GM23248 (cell line): ENCODE data around the gene RIBC1. TPM values are rescaled to one million over a fixed set of nuclear protein-coding genes. Genes with fewer than 3 reads are reported as not detected.
A peak's percentile ranks its signal among the peaks of the same experiment; 100 is the strongest.

ENCODE experiments used
- DNase-seq: peaks from one replicate; pipeline ENCODE4 v3.0.0-alpha.2; 2015
- H2AFZ ChIP-seq: fragments of 200-600 bp; sonication (generic); 2 replicates; pipeline ENCODE4 v1.6.1; 2016; ENCODE audit warnings: antibody characterized with exemption
- H3F3A ChIP-seq: fragments of 200-600 bp; sonication (generic); 2 replicates; pipeline ENCODE4 v1.6.1; 2016; ENCODE audit warnings: mild to moderate bottlenecking, antibody characterized with exemption, mixed run types; ENCODE audit not compliant: insufficient read depth
- H3K27ac ChIP-seq: fragments of 200-600 bp; sonication (generic); 2 replicates; pipeline ENCODE4 v1.5.1; 2016; ENCODE audit warnings: mild to moderate bottlenecking
- H3K27me3 ChIP-seq: fragments of 200-600 bp; sonication (generic); replicated peaks from 2 replicates; pipeline ENCODE4 v1.6.1; 2016; ENCODE audit warnings: mild to moderate bottlenecking; ENCODE audit not compliant: insufficient read depth
- H3K36me3 ChIP-seq: fragments of 200-600 bp; sonication (generic); 2 replicates; pipeline ENCODE4 v1.6.1; 2016; ENCODE audit warnings: low read depth, mild to moderate bottlenecking
- H3K4me1 ChIP-seq: fragments of 200-600 bp; sonication (generic); 2 replicates; pipeline ENCODE4 v1.6.1; 2016; ENCODE audit warnings: mild to moderate bottlenecking; ENCODE audit not compliant: insufficient read depth
- H3K4me2 ChIP-seq: fragments of 200-600 bp; sonication (generic); one replicate; pipeline ENCODE4 v1.6.1; 2016; ENCODE audit warnings: mild to moderate bottlenecking; ENCODE audit not compliant: unreplicated experiment
- H3K4me3 ChIP-seq: fragments of 200-600 bp; sonication (generic); 2 replicates; pipeline ENCODE4 v1.5.1; 2016; ENCODE audit warnings: mild to moderate bottlenecking
- H3K79me2 ChIP-seq: fragments of 200-600 bp; sonication (generic); 2 replicates; pipeline ENCODE4 v1.6.1; 2016; ENCODE audit warnings: mild to moderate bottlenecking; ENCODE audit not compliant: insufficient read depth
- H3K9ac ChIP-seq: fragments of 200-600 bp; sonication (generic); 2 replicates; pipeline ENCODE4 v1.6.1; 2016; ENCODE audit warnings: mild to moderate bottlenecking
- H3K9me2 ChIP-seq: fragments of 200-600 bp; sonication (generic); 2 replicates; pipeline ENCODE4 v1.6.1; 2016; ENCODE audit warnings: mixed run types, mild to moderate bottlenecking, moderate library complexity; ENCODE audit not compliant: insufficient read depth
- H3K9me3 ChIP-seq: fragments of 200-600 bp; sonication (generic); one replicate; pipeline ENCODE4 v1.6.1; 2017; ENCODE audit warnings: low read depth
- H4K20me1 ChIP-seq: fragments of 200-600 bp; sonication (generic); 2 replicates; pipeline ENCODE4 v1.6.0; 2016; ENCODE audit not compliant: insufficient read depth
- EZH2 ChIP-seq: fragments of 200-600 bp; sonication (generic); IDR thresholded peaks from 2 replicates; pipeline ENCODE4 v1.6.1; 2018; ENCODE audit warnings: antibody characterized with exemption, mild to moderate bottlenecking; ENCODE audit not compliant: insufficient read depth, poor library complexity, severe bottlenecking
- EZH2phosphoT487 ChIP-seq: fragments of 200-600 bp; sonication (generic); IDR thresholded peaks from 2 replicates; pipeline ENCODE4 v1.6.1; 2018; ENCODE audit warnings: antibody characterized with exemption, moderate library complexity, mild to moderate bottlenecking, low read depth; ENCODE audit not compliant: insufficient read depth
- WGBS, 2 experiments: methylation state at CpG; one replicate each; pipeline ENCODE4 v1.1.6; 2015 to 2017; ENCODE audit warnings: low lambda C conversion rate in 2 of 2, low coverage in 1 of 2; ENCODE audit errors: missing lambda C conversion rate in 2 of 2; 5-methylcytosine and 5-hydroxymethylcytosine counted together
- in situ Hi-C: fragments of 300-500 bp; cut with MboI; formaldehyde crosslinking; loops from 2 replicates; pipeline ENCODE4 v1.15.0; 2020
- polyA plus RNA-seq: library from polyadenylated mRNA; unstranded; fragments of >200 nt; fragmentation: Nextera tagmentation; extraction: Ambion mirVana; gene quantifications from 2 replicates; pipeline ENCODE4 v1.2.1, GENCODE V29; 2016
- total RNA-seq: library from RNA; depleted of rRNA; stranded (reverse); fragments of >200 nt; shearing (Covaris generic); gene quantifications from 2 replicates; pipeline ENCODE4 v1.2.3, GENCODE V29; 2014

The RIBC1 gene
- total and polyA plus RNA-seq, 2 experiments from 2014 or later: 0.32 to 0.48 TPM

- in situ Hi-C loops: no loop called here
Measured at GRCh38 chrX:53429755-53430154, 7.1 kb downstream of the RIBC1 start.

DNA sequence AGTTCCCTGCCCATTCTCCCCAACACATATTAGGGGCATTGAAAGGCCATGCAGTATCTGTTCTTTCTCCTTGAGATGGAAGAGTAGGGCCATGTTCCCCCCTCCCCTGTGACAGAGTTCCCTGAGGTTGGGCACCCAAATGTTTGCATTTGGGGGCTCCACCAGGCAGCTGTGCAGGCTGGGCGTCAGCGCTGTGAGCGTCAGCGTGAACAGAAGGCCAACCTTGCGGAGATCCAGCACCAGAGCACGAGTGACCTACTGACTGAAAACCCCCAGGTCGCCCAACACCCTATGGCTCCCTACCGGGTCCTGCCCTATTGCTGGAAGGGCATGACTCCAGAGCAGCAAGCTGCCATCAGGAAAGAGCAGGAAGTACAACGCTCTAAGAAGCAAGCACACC is 7.6 kb downstream of the RIBC1 start:
- H3F3A ChIP-seq: no peaks in the 10 kb centered on the region
- H3K4me1 ChIP-seq: no peaks in the 10 kb centered on the region
- no peak overlapping the region for H3K4me2 ChIP-seq
- 90% methylated on average over 7 to 9 of the region's 9 CpGs for WGBS, 2 experiments
- DNase-seq: no peak
- in situ Hi-C loops: no loop called here
- no peaks in the 10 kb centered on the region for H3K9me3 ChIP-seq
- H3K79me2 ChIP-seq: peaks cover 17% of the 10 kb centered on the region
- H3K9me2 ChIP-seq: no peaks in the 10 kb centered on the region
- H3K27me3 ChIP-seq: no peaks in the 10 kb centered on the region
- H2AFZ ChIP-seq: no peak overlapping the region
- no peak overlapping the region for H3K4me3 ChIP-seq
- no peaks in the 10 kb centered on the region for H4K20me1 ChIP-seq
- H3K9ac ChIP-seq: no peak overlapping the region
- H3K27ac ChIP-seq: no peak overlapping the region
- no peak for TF ChIP-seq EZH2
- H3K36me3 ChIP-seq: no peaks in the 10 kb centered on the region

More at GRCh38 chrX:53429755-53430154, 7.1 kb downstream of the RIBC1 start:
- H3K9me3 ChIP-seq: no peaks in the 10 kb centered on the region
- TF ChIP-seq EZH2 (no peak), EZH2phosphoT487 (no peak)
- no peaks in the 10 kb centered on the region for H3F3A ChIP-seq
- H3K9ac ChIP-seq: no peak overlapping the region
- no peak overlapping the region for H3K4me2 ChIP-seq
- no peak for DNase-seq
- no peaks in the 10 kb centered on the region for H3K36me3 ChIP-seq
- H3K27me3 ChIP-seq: no peaks in the 10 kb centered on the region
- no peaks in the 10 kb centered on the region for H3K4me1 ChIP-seq
- peaks cover 17% of the 10 kb centered on the region for H3K79me2 ChIP-seq
- H3K9me2 ChIP-seq: no peaks in the 10 kb centered on the region
- WGBS, 2 experiments: 96 to 98% methylated on average over 4 to 8 of the region's 8 CpGs
- no peak overlapping the region for H2AFZ ChIP-seq
- H4K20me1 ChIP-seq: no peaks in the 10 kb centered on the region
- H3K27ac ChIP-seq: no peak overlapping the region
- H3K4me3 ChIP-seq: no peak overlapping the region

DNA sequence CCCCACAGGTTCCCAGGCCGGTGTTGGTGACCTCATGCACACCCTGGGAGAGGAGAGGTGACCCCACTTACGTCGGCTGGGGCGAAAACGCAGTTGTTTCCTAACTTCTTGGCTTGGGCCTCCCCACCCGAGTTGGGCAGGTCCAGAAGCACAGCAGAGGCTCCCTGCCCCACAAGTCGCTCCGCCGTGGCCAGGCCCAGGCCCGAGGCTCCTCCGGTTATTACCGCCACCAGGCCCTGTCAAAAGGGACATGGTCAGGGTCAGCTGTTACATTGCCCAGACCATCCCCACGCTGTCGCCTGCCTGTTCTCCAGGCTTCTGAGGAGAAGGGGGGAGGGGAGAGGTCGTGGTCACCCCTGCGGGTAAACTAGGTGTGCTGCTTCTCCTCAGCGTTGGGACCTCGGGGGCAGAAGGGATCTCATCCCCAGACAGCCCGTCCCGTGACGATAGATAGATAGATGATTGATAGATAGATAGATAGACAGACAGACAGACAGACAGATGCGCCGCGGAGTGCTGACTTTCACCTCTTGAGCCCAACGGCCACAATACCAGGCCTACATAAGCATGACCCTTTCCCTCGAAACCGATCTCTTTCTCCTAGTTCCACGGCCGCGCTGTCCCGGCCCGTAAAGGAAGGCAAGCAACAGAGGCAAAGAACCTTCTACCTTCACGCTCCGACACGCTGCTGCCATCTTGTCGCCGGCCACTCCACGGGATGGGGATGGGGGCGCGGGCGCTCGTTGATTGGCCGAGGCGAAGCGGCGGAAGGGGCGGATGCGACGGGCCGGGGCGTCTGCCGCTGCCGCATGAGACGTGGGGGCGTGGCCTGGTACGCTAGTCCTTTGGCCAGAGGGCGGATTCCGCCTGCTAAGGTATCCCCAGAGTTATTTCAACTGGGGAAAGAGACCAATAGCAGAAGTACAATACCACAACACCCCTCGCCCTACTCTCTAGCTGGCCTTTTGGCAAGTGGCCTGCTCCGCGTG is 11.3 kb downstream of the RIBC1 start, which contains the start of gene HSD17B10:
Gene HSD17B10, minus strand, starts transcription at position 720 of the 989 bp plus-strand sequence. Its CDS starts 25 bp downstream, at position 695.
- TF ChIP-seq EZH2 (no peak), EZH2phosphoT487 (no peak)
- no peaks in the 10 kb centered on the region for H3K9me2 ChIP-seq
- peak within 1 kb of the TSS; percentile 71 for H3K4me2 ChIP-seq
- H3K9ac ChIP-seq: peak within 1 kb of the TSS; percentile 83
- no peaks in the 10 kb centered on the region for H3K27me3 ChIP-seq
- no peaks in the 10 kb centered on the region for H3K9me3 ChIP-seq
- DNase-seq: peak; percentile 94
- no peaks in the 10 kb centered on the region for H4K20me1 ChIP-seq
- no peak within 1 kb of the TSS for H3K27ac ChIP-seq
- peak within 1 kb of the TSS; percentile 80 for H2AFZ ChIP-seq
- peaks cover 17% of the 10 kb centered on the region for H3K79me2 ChIP-seq
- no peaks in the 10 kb centered on the region for H3F3A ChIP-seq
- H3K36me3 ChIP-seq: no peaks in the 10 kb centered on the region
- in situ Hi-C loops: no loop called here
- WGBS, 2 experiments: 9 to 10% methylated on average over 32 to 47 of the region's 61 CpGs
- H3K4me3 ChIP-seq: peak within 1 kb of the TSS; percentile 79
- no peaks in the 10 kb centered on the region for H3K4me1 ChIP-seq

DNA sequence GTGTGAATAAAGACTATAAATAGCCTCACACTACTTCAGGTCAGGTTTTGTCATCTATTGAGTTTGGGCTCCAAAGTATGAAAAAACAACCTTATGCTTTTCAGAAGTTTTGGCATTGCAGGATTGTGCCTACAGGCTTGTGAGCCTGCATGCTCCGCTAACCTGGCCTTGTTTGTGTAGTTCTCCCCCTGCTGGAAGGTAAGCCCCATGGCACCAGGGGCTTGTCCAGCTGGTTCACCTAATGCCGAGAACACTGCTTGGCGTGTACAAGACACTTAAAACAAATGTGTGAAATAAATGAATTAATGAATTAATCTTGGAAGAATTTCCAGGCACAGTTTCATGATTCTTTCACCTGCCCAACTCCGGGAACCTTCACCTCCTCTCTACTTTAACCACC is 13.3 kb downstream of the RIBC1 start:
- in situ Hi-C loops: no loop called here
- WGBS, 2 experiments: 0 to 2% methylated on average over 4 of the region's 4 CpGs
- peak; percentile 80 for DNase-seq
- Histone ChIP-seq H2AFZ (no peak overlapping the region), H3K36me3 (no peaks in the 10 kb centered on the region), H3K4me3 (no peak overlapping the region), H3K9ac (no peak overlapping the region), H3K27ac (no peak overlapping the region), H3K4me2 (no peak overlapping the region), H4K20me1 (no peaks in the 10 kb centered on the region), H3F3A (no peaks in the 10 kb centered on the region), H3K4me1 (no peaks in the 10 kb centered on the region), H3K79me2 (peaks cover 17% of the 10 kb centered on the region), H3K9me3 (no peaks in the 10 kb centered on the region), H3K9me2 (no peaks in the 10 kb centered on the region), H3K27me3 (no peaks in the 10 kb centered on the region)
- TF ChIP-seq EZH2 (no peak), EZH2phosphoT487 (no peak)
